ENCODE data around the gene ASAP2. TPM values are rescaled to one million over a fixed set of nuclear protein-coding genes. Genes with fewer than 3 reads are reported as not detected.

Gene ASAP2
- total RNA-seq, 2 experiments from 2014 or later = 0.16 TPM; not detected in 1

GRCh38 chr2:9165625-9166024, 41.0 kb upstream of the ASAP2 start:
- no peak for TF ChIP-seq CTCF (IDR thresholded peaks at IDR 0.05)
- ChIA-PET POLR2A (no interaction called here), CTCF (no interaction called here)
- no peaks in the 10 kb centered on the region for H3K36me3 Mint-ChIP-seq (ENCODE audit: low read depth)
- Histone ChIP-seq H3K27ac (ENCODE audit: low read depth in 1 of 2, low read length in 2 of 2) (no peak overlapping the region), H3K27me3 (ENCODE audit: control insufficient read depth in 1 of 2, insufficient read depth in 2 of 2, low read length in 2 of 2) (no peaks in the 10 kb centered on the region), H3K4me3 (ENCODE audit: low read length) (no peak overlapping the region), H3K9me3 (ENCODE audit: control insufficient read depth in 1 of 2, insufficient read depth in 1 of 2, low read length in 2 of 2) (no peaks in the 10 kb centered on the region), H3K36me3 (ENCODE audit: insufficient read depth, low read length) (no peaks in the 10 kb centered on the region), H3K4me1 (ENCODE audit: insufficient read depth, low read length) (no peaks in the 10 kb centered on the region)
- H3K27me3 Mint-ChIP-seq = peaks cover 4% of the 10 kb centered on the region
- DNase-seq (no peak), ATAC-seq (ENCODE audit: poor library complexity) (no peak)
- no peak overlapping the region for H3K27ac Mint-ChIP-seq
- intact Hi-C loops (cut with DNase I, micrococcal nuclease) = no loop called here
- no peak overlapping the region for H3K4me3 Mint-ChIP-seq
- no peaks in the 10 kb centered on the region for H3K4me1 Mint-ChIP-seq (ENCODE audit: low read depth)
- H3K9me3 Mint-ChIP-seq = no peaks in the 10 kb centered on the region

- H3K27ac Mint-ChIP-seq = no peak overlapping the region
- intact Hi-C loops (cut with DNase I, micrococcal nuclease) = no loop called here
- H3K27me3 Mint-ChIP-seq = peaks cover 11% of the 10 kb centered on the region
These were observed 39.8 kb upstream of the ASAP2 start for GRCh38 chr2:9166579-9167377.

GRCh38 chr2:9167718-9168657, 38.6 kb upstream of the ASAP2 start:
- TF ChIP-seq CTCF (IDR thresholded peaks at IDR 0.05) = no peak
- Mint-ChIP-seq H3K36me3 (ENCODE audit: low read depth) (no peaks in the 10 kb centered on the region), H3K4me1 (ENCODE audit: low read depth) (no peaks in the 10 kb centered on the region), H3K27me3 (peaks cover 18% of the 10 kb centered on the region), H3K27ac (no peak overlapping the region), H3K4me3 (no peak overlapping the region), H3K9me3 (no peaks in the 10 kb centered on the region)
- Histone ChIP-seq H3K9me3 (ENCODE audit: control insufficient read depth in 1 of 2, insufficient read depth in 1 of 2, low read length in 2 of 2) (no peaks in the 10 kb centered on the region), H3K4me1 (ENCODE audit: insufficient read depth, low read length) (no peaks in the 10 kb centered on the region), H3K27ac (ENCODE audit: low read depth in 1 of 2, low read length in 2 of 2) (no peak overlapping the region), H3K4me3 (ENCODE audit: low read length) (no peak overlapping the region), H3K36me3 (ENCODE audit: insufficient read depth, low read length) (no peaks in the 10 kb centered on the region), H3K27me3 (ENCODE audit: control insufficient read depth in 1 of 2, insufficient read depth in 2 of 2, low read length in 2 of 2) (no peaks in the 10 kb centered on the region)
- no peak for ATAC-seq (ENCODE audit: poor library complexity)
- intact Hi-C loops (cut with DNase I, micrococcal nuclease) = no loop called here
- DNase-seq = no peak
- ChIA-PET CTCF (no interaction called here), POLR2A (no interaction called here)

More at GRCh38 chr2:9166579-9167377, 39.8 kb upstream of the ASAP2 start:
- CTCF ChIA-PET = no interaction called here
- POLR2A ChIA-PET = no interaction called here
- no peaks in the 10 kb centered on the region for H3K4me1 Mint-ChIP-seq (ENCODE audit: low read depth)
- no peaks in the 10 kb centered on the region for H3K4me1 ChIP-seq (ENCODE audit: insufficient read depth, low read length)
- no peak overlapping the region for H3K27ac ChIP-seq (ENCODE audit: low read depth in 1 of 2, low read length in 2 of 2)
- H3K27me3 ChIP-seq (ENCODE audit: control insufficient read depth in 1 of 2, insufficient read depth in 2 of 2, low read length in 2 of 2) = no peaks in the 10 kb centered on the region
- DNase-seq = no peak
- TF ChIP-seq CTCF (IDR thresholded peaks at IDR 0.05) = no peak
- no peaks in the 10 kb centered on the region for H3K36me3 Mint-ChIP-seq (ENCODE audit: low read depth)
- no peak overlapping the region for H3K4me3 ChIP-seq (ENCODE audit: low read length)
- no peaks in the 10 kb centered on the region for H3K36me3 ChIP-seq (ENCODE audit: insufficient read depth, low read length)
- ATAC-seq (ENCODE audit: poor library complexity) = no peak
- no peaks in the 10 kb centered on the region for H3K9me3 ChIP-seq (ENCODE audit: control insufficient read depth in 1 of 2, insufficient read depth in 1 of 2, low read length in 2 of 2)
- no peaks in the 10 kb centered on the region for H3K9me3 Mint-ChIP-seq
- H3K4me3 Mint-ChIP-seq = no peak overlapping the region
